Kidney (tissue), 14 donors: Measurements from ENCODE around the gene WNK2. TPM values are rescaled to one million over a fixed set of nuclear protein-coding genes. Genes with fewer than 3 reads are reported as not detected.

Experiments used
- DNase-seq, 5 donors: peaks; one replicate each; pipeline ENCODE4 v3.0.0-alpha.2; 2013 to 2020
- FAIRE-seq: peaks from 2 replicates; lab custom pipeline; 2012; peaks lifted over from hg19 to GRCh38; lab: Jason Lieb, UNC
- H3K27ac ChIP-seq, 2 donors: one replicate each; pipeline ENCODE4 v1.7.0; 2013; ENCODE audit warnings: low read depth in 2 of 2, low read length in 2 of 2, inconsistent platforms in 1 of 2
- H3K27me3 ChIP-seq: one replicate; pipeline ENCODE4 v1.7.1; 2013; ENCODE audit warnings: low read length, inconsistent platforms; ENCODE audit not compliant: control insufficient read depth, insufficient read depth
- H3K36me3 ChIP-seq, 3 donors: one replicate each; pipeline versions ENCODE4 v1.7.0 to v1.7.1; 2013; ENCODE audit warnings: low read length in 3 of 3, control low read depth in 1 of 3, inconsistent platforms in 1 of 3; ENCODE audit not compliant: insufficient read depth in 3 of 3, control insufficient read depth in 2 of 3
- H3K4me1 ChIP-seq, 3 donors: one replicate each; pipeline versions ENCODE4 v1.7.0 to v1.7.1; 2013; ENCODE audit warnings: low read length in 3 of 3, inconsistent platforms in 1 of 3, low read depth in 1 of 3; ENCODE audit not compliant: control insufficient read depth in 2 of 3, insufficient read depth in 2 of 3
- H3K4me3 ChIP-seq, 3 donors: one replicate each; pipeline versions ENCODE4 v1.7.0 to v1.8.1; 2013; ENCODE audit warnings: low read length in 3 of 3, control low read depth in 1 of 3, inconsistent platforms in 1 of 3
- H3K9ac ChIP-seq, 3 donors: one replicate each; pipeline versions ENCODE4 v1.7.0 to v1.7.1; 2013; ENCODE audit warnings: low read length in 3 of 3, control low read depth in 1 of 3, inconsistent platforms in 1 of 3
- H3K9me3 ChIP-seq, 3 donors: one replicate each; pipeline versions ENCODE4 v1.7.0 to v1.7.1; 2013; ENCODE audit warnings: low read length in 3 of 3, control low read depth in 1 of 3, inconsistent platforms in 1 of 3; ENCODE audit not compliant: control insufficient read depth in 2 of 3, insufficient read depth in 1 of 3
- intact Hi-C: fragments of 100-400 bp; cut with DNase I; formaldehyde crosslinking; loops from one replicate; pipeline ENCODE4 v1.11.1; 2022
- polyA plus RNA-seq: library from polyadenylated mRNA; stranded (reverse); fragments of 350-450 nt; fragmentation: Illumina TruSeq; extraction: RNeasy Lipid Tissue Mini Kit (QIAGEN cat#74804); gene quantifications from one replicate; pipeline ENCODE4 v1.2.3, GENCODE V29; 2014; ENCODE audit warnings: low read depth, low replicate concordance; ENCODE audit not compliant: insufficient read depth
- total RNA-seq: library from RNA; stranded (reverse); fragmentation: NEBNext Ultra II Directional; extraction: Animal tissue kit (Norgen Biotek cat#: 25700); gene quantifications from one replicate; pipeline ENCODE4 v1.2.1, GENCODE V29; 2021
- TF ChIP-seq, protein P1 (sequence below): IDR thresholded peaks from 3 replicates; pipeline ENCODE4 v1.5.1; 2012; ENCODE audit warnings: mild to moderate bottlenecking, moderate library complexity, borderline replicate concordance; ENCODE audit not compliant: insufficient read depth; ENCODE audit errors: extremely low read depth
- donor health status: control.
- donor health status: control.
- donor health status: control.
- donor health status: control.
- donor health status: control.
- donor health status: DM: yes; HTN: yes; CAD: no.
- donor health status: Normal renal cell carcinoma (clear cell type).

WNK2 gene
- total and polyA plus RNA-seq, 2 donors from 2014 or later: 1.5 to 4.8 TPM

GRCh38 chr9:93306579-93307091 is 122.7 kb downstream of the WNK2 start:
- no peaks in the 10 kb centered on the region for H3K27me3 ChIP-seq
- no peak overlapping the region for H3K27ac ChIP-seq
- FAIRE-seq (no peak), DNase-seq (peak in 1 of 5 donors; percentile 28)
- H3K9ac ChIP-seq: no peak overlapping the region
- H3K9me3 ChIP-seq: no peaks in the 10 kb centered on the region
- TF ChIP-seq, protein P1, sequence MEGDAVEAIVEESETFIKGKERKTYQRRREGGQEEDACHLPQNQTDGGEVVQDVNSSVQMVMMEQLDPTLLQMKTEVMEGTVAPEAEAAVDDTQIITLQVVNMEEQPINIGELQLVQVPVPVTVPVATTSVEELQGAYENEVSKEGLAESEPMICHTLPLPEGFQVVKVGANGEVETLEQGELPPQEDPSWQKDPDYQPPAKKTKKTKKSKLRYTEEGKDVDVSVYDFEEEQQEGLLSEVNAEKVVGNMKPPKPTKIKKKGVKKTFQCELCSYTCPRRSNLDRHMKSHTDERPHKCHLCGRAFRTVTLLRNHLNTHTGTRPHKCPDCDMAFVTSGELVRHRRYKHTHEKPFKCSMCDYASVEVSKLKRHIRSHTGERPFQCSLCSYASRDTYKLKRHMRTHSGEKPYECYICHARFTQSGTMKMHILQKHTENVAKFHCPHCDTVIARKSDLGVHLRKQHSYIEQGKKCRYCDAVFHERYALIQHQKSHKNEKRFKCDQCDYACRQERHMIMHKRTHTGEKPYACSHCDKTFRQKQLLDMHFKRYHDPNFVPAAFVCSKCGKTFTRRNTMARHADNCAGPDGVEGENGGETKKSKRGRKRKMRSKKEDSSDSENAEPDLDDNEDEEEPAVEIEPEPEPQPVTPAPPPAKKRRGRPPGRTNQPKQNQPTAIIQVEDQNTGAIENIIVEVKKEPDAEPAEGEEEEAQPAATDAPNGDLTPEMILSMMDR: no peak
- no peak overlapping the region for H3K4me3 ChIP-seq
- no peaks in the 10 kb centered on the region for H3K36me3 ChIP-seq
- intact Hi-C loops: loop anchor here (10.0 kb wide), 1 partner anchor 132 kb away; no protein-coding TSS in a partner anchor
- H3K4me1 ChIP-seq: no peaks in the 10 kb centered on the region

- intact Hi-C loops: loop anchor here (10.0 kb wide), 1 partner anchor 133 kb away; no protein-coding TSS in a partner anchor
- Histone ChIP-seq H3K4me1 (no peaks in the 10 kb centered on the region), H3K27ac (no peak overlapping the region), H3K9ac (no peak overlapping the region), H3K9me3 (no peaks in the 10 kb centered on the region), H3K27me3 (no peaks in the 10 kb centered on the region), H3K36me3 (no peaks in the 10 kb centered on the region), H3K4me3 (no peak overlapping the region)
- TF ChIP-seq, protein P1: no peak
- FAIRE-seq (no peak), DNase-seq (peak in 2 of 5 donors; percentile 20 to 24)
Measured at GRCh38 chr9:93307468-93308157, 123.7 kb downstream of the WNK2 start.

DNA sequence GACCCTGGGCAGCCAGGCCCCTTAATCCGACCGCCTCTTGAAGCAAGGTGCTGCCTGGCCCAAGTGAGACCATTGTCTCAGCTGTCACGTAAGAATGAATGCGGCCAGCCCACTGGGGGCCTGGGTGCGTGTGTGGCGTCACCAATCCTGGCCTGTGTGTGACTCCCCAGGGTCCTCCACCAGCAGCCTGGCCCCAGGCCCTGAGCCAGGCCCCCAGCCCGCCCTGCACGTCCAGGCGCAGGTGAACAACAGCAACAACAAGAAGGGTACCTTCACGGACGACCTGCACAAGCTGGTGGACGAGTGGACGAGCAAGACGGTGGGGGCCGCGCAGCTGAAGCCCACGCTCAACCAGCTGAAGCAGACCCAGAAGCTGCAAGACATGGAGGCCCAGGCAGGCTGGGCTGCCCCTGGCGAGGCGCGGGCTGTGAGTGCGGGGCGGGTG is 124.2 kb downstream of the WNK2 start:
- no peak overlapping the region for H3K27ac ChIP-seq
- no peak overlapping the region for H3K4me3 ChIP-seq
- H3K9ac ChIP-seq: no peak overlapping the region
- no peak for FAIRE-seq
- intact Hi-C loops: loop anchor here (10.0 kb wide), 1 partner anchor 133 kb away; no protein-coding TSS in a partner anchor
- no peaks in the 10 kb centered on the region for H3K4me1 ChIP-seq
- H3K9me3 ChIP-seq: no peaks in the 10 kb centered on the region
- peak in 1 of 5 donors; percentile 56 for DNase-seq
- TF ChIP-seq, protein P1: no peak
- H3K27me3 ChIP-seq: no peaks in the 10 kb centered on the region
- H3K36me3 ChIP-seq: no peaks in the 10 kb centered on the region
